AG04450 (cell line): ENCODE data around the gene PAPPA. TPM values are rescaled to one million over a fixed set of nuclear protein-coding genes. Genes with fewer than 3 reads are reported as not detected.
A peak's percentile ranks its signal among the peaks of the same experiment; 100 is the strongest.

Source experiments
- CTCF ChIA-PET: fragments of 300-600, 350-600 bp; formaldehyde crosslinking; extraction: SDS; loops from one replicate; lab custom pipeline; 2022; ENCODE audit warnings: antibody characterized with exemption, inconsistent platforms; lab: Charles Lee
- POLR2A ChIA-PET: fragments of 350-600 bp; formaldehyde crosslinking; extraction: SDS; loops from one replicate; lab custom pipeline; 2021; ENCODE audit warnings: antibody characterized with exemption, inconsistent platforms; lab: Yijun Ruan, JAX
- DNase-seq: peaks from one replicate; pipeline ENCODE4 v3.0.0-alpha.2; 2011; ENCODE audit warnings: low read depth, low spot score
- H3K27ac ChIP-seq: one replicate; pipeline ENCODE4 v1.5.1; 2012; ENCODE audit warnings: low read depth, low read length, control low read depth
- H3K27me3 ChIP-seq: one replicate; pipeline ENCODE4 v1.6.0; 2012; ENCODE audit warnings: low read length; ENCODE audit not compliant: control insufficient read depth, insufficient read depth
- H3K4me3 ChIP-seq: 2 replicates; pipeline ENCODE4 v1.5.1; 2011; ENCODE audit warnings: mild to moderate bottlenecking, low read depth, low read length, control low read depth
- H3K9me3 ChIP-seq: 2 replicates; pipeline ENCODE4 v1.5.1; 2012; ENCODE audit warnings: low read length; ENCODE audit not compliant: control insufficient read depth, insufficient read depth
- polyA plus RNA-seq: library from polyadenylated mRNA; depleted of rRNA; stranded (reverse); fragments of >200 nt; gene quantifications from 2 replicates; pipeline ENCODE4 v1.2.3, GENCODE V29; 2011
- TF ChIP-seq, protein P1 (sequence below): IDR thresholded peaks from 2 replicates; pipeline ENCODE4 v1.5.1; 2011; ENCODE audit warnings: low read depth, low read length, control low read depth, inconsistent platforms

PAPPA gene
- polyA plus RNA-seq, 1 experiment: 65.0 TPM

GRCh38 chr9:116369706-116370105, 216.1 kb downstream of the PAPPA start:
- ChIA-PET CTCF (interaction anchor here (0.6 kb wide), 1 partner anchor 96 kb away, joined by 3 read pairs; no protein-coding TSS in a partner anchor), POLR2A (no interaction called here)
- TF ChIP-seq, protein P1, sequence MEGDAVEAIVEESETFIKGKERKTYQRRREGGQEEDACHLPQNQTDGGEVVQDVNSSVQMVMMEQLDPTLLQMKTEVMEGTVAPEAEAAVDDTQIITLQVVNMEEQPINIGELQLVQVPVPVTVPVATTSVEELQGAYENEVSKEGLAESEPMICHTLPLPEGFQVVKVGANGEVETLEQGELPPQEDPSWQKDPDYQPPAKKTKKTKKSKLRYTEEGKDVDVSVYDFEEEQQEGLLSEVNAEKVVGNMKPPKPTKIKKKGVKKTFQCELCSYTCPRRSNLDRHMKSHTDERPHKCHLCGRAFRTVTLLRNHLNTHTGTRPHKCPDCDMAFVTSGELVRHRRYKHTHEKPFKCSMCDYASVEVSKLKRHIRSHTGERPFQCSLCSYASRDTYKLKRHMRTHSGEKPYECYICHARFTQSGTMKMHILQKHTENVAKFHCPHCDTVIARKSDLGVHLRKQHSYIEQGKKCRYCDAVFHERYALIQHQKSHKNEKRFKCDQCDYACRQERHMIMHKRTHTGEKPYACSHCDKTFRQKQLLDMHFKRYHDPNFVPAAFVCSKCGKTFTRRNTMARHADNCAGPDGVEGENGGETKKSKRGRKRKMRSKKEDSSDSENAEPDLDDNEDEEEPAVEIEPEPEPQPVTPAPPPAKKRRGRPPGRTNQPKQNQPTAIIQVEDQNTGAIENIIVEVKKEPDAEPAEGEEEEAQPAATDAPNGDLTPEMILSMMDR: no peak
- Histone ChIP-seq H3K27me3 (no peaks in the 10 kb centered on the region), H3K4me3 (no peak overlapping the region), H3K9me3 (no peaks in the 10 kb centered on the region), H3K27ac (peak overlapping the region; percentile 1)
- no peak for DNase-seq

GRCh38 chr9:116370556-116370955, 217.0 kb downstream of the PAPPA start:
- H3K27ac ChIP-seq: no peak overlapping the region
- no peaks in the 10 kb centered on the region for H3K9me3 ChIP-seq
- POLR2A ChIA-PET: interaction anchor here (0.6 kb wide), 1 partner anchor 743 kb away, joined by 3 read pairs; no protein-coding TSS in a partner anchor
- no peak for DNase-seq
- no peak overlapping the region for H3K4me3 ChIP-seq
- CTCF ChIA-PET: no interaction called here
- TF ChIP-seq, protein P1: no peak
- H3K27me3 ChIP-seq: no peaks in the 10 kb centered on the region

DNA sequence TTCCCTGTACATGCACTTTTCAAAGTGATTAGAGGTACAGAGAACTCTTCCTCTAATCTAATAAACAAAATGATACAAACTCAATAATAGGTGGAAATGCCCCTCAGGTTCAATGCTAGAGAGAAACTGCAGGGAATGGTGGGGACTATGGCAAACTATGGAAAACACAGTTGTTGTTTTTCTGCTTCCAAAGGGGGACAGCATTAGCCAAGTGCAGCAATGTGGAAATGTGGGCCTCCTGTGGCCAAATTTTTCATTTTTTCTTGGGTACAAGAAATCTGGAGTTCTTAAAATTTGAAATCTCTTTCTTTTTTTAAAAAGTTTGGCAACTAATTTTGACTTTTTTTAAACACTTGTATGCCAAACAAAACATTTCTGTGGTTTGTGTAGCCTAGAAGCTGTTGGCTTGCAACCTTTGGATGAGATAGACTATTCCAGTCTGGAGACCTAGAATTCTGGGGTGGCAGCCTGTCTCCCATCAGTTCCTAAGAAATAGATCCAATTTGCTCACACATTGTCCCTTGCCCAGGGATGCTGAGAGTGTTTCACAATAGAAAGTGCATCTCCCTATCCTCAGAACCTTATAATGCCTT, 218.6 kb downstream of the PAPPA start:
- Histone ChIP-seq H3K27me3 (no peaks in the 10 kb centered on the region), H3K9me3 (no peaks in the 10 kb centered on the region), H3K4me3 (no peak overlapping the region), H3K27ac (no peak overlapping the region)
- DNase-seq: no peak
- CTCF ChIA-PET: interaction anchor here (1.4 to 1.6 kb wide), 2 partner anchors 200 to 779 kb away, joined by 3 to 5 read pairs; no protein-coding TSS in a partner anchor
- POLR2A ChIA-PET: no interaction called here
- TF ChIP-seq, protein P1: no peak

DNA sequence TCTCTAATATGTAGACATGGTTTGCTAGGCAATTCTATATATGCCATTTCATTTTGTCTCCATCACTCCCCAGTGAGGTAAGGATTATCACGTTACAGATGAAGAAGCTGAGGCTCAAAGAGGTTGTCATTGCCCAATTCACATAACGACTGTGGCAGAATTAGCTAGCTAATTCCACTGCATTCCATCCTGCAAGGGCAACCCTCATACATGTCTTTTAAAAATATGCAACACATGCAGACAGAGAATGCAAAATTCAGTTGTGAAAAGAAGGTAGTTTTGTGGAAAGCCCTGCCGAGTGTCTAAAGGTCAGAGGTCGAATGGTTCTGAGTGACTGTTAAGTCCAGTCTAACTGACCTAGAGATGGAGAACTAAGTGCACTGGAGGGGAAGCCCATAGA, 219.2 kb downstream of the PAPPA start:
- POLR2A ChIA-PET: no interaction called here
- no peak overlapping the region for H3K4me3 ChIP-seq
- TF ChIP-seq, protein P1: no peak
- no peak overlapping the region for H3K27ac ChIP-seq
- DNase-seq: no peak
- H3K9me3 ChIP-seq: no peaks in the 10 kb centered on the region
- CTCF ChIA-PET: interaction anchor here (1.4 to 1.6 kb wide), 2 partner anchors 199 to 779 kb away, joined by 3 to 5 read pairs; no protein-coding TSS in a partner anchor
- no peaks in the 10 kb centered on the region for H3K27me3 ChIP-seq

DNA sequence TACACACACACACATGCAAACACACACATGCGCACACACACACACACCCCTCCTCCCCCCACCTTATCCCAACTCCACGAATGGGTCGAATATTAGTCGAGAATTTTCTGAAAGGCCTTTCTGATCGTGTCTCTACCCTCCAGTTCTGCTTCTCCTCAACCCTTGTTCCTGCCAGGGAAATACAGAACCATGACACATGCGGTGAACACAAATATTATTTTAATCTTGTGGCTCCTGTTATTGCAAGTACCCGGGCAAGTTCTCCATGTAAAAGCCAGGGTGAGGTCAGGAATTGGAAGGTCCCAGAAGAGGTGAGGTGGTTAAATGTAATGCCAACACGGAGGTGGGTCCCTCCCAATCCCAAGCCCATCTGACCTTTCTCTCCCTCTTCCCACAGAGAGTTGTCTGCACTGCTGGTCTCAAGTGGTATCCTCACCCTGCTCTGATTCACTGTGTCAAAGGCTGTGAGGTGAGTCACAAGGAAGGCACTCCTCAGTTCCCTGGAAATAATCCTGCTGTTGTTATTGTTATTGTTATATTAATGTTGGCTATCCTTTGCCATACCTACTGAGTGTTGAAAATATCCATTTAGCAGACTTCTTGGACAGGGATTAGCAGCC, 223.7 kb downstream of the PAPPA start:
- H3K27me3 ChIP-seq: no peaks in the 10 kb centered on the region
- H3K27ac ChIP-seq: peak overlapping the region; percentile 43
- no peaks in the 10 kb centered on the region for H3K9me3 ChIP-seq
- no peak overlapping the region for H3K4me3 ChIP-seq
- peak; percentile 39 for DNase-seq
- POLR2A ChIA-PET: no interaction called here
- TF ChIP-seq, protein P1: no peak
- CTCF ChIA-PET: interaction anchor here (0.9 kb wide), 1 partner anchor 195 kb away, joined by 3 read pairs; no protein-coding TSS in a partner anchor
